ENCODE results near the gene MAML2. TPM values are rescaled to one million over a fixed set of nuclear protein-coding genes. Genes with fewer than 3 reads are reported as not detected.

The MAML2 gene
- total and polyA plus RNA-seq, 9 of the 15 experiments (the other 6 are each of a cell fraction or from before 2014, with no cell fraction given): 0.79 to 6.8 (median 4.8) TPM

GRCh38 chr11:95984072-95984471, 358.9 kb downstream of the MAML2 start:
- peak overlapping the region; percentile 3; the same call in 1 of the 3 replicates for H3K27ac ChIP-seq (ENCODE audit: extremely low read depth, low read depth, low read length)
- FAIRE-seq (peak; percentile 6), DNase-seq (ENCODE audit: extremely low read depth in 1 of 4, low spot score in 3 of 4) (no peak), ATAC-seq (peak; percentile 46)
- no peaks in the 10 kb centered on the region for H3K27me3 ChIP-seq (ENCODE audit: control insufficient read depth in 2 of 2, insufficient read depth in 2 of 2, low read length in 2 of 2)
- TF ChIP-seq RNF219 (CRISPR knock-in tag; IDR thresholded peaks at IDR 0.05) (no peak), CBFA2T3 (IDR thresholded peaks at IDR 0.05) (peak; percentile 16; the same call in 1 of the 2 replicates)
- H3K9me3 ChIP-seq (replicated peaks; ENCODE audit: control insufficient read depth, insufficient read depth, low read depth, low read length): no peaks in the 10 kb centered on the region
- intact Hi-C loops (cut with micrococcal nuclease): no loop called here
- CTCF ChIA-PET (ENCODE audit: low intra/inter-chr PET ratio): no interaction called here
- 49% methylated on average over 2 of the region's 2 CpGs for WGBS (ENCODE audit: insufficient coverage, low coverage, missing lambda C conversion rate)
- H3K4me2 ChIP-seq (ENCODE audit: insufficient read depth, low read length): no peak overlapping the region
- H3K36me3 ChIP-seq (ENCODE audit: control insufficient read depth, insufficient read depth, low read length): peaks cover 8% of the 10 kb centered on the region; the same call in 2 of the 3 replicates
- H3K9ac ChIP-seq (ENCODE audit: insufficient read depth in 1 of 2, low read depth in 2 of 2, low read length in 2 of 2): no peak overlapping the region
- in situ Hi-C loops (cut with MboI): no loop called here
- 0 out of 2 replicates have a peak overlapping the region, but pooled peaks have one; percentile 19 for H2AFZ ChIP-seq (ENCODE audit: low read depth, low read length)
- no peak overlapping the region for H3K4me3 ChIP-seq
- H3K79me2 ChIP-seq (ENCODE audit: control insufficient read depth, insufficient read depth, low read length): no peaks in the 10 kb centered on the region
- POLR2A ChIA-PET: interaction anchor here (0.7 to 1.2 kb wide), 2 partner anchors 10 to 15 kb away, joined by 3 to 4 read pairs; no protein-coding TSS in a partner anchor
- H3K9me1 ChIP-seq (ENCODE audit: control insufficient read depth, insufficient read depth, low read length): no peaks in the 10 kb centered on the region
- peaks cover 0 to 17% of the 10 kb centered on the region in 2 experiments; a peak in 2 of 5 replicates for H3K4me1 ChIP-seq (replicated peaks in 1 of 2; ENCODE audit: control insufficient read depth in 2 of 2, insufficient read depth in 2 of 2, low read length in 2 of 2)
- BruUV-seq (replicated peaks): no TSS peak
- no peaks in the 10 kb centered on the region for H4K20me1 ChIP-seq (replicated peaks; ENCODE audit: control insufficient read depth, insufficient read depth, low read length)

All from K562 (cell line).